Pons (tissue), 1 donor: ENCODE data around the gene FEN1.

Experiments
- DNase-seq: peaks from one replicate; pipeline ENCODE4 v3.0.0-alpha.2; 2016; ENCODE audit warnings: low spot score

FEN1 gene

DNA sequence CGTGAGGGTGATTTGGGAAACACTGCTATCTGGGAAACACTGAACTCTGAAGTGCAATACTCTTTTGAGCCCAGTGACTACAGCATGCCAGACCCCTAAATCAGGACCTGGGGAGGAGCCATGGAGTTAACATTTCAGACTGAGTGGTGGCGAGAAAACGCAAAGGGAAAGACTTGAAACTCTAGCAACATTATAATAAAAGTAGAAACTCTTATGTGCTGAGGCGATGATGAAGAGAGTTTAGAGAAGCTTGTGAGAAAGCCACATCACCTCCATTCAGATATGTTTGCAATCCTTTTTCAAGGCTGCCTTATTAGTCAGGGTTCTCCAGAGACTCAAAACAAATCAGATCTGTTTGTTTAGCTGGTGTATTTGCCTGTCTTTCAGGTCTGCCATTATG, 1.9 kb downstream of the FEN1 start:
- no peak for DNase-seq

DNA sequence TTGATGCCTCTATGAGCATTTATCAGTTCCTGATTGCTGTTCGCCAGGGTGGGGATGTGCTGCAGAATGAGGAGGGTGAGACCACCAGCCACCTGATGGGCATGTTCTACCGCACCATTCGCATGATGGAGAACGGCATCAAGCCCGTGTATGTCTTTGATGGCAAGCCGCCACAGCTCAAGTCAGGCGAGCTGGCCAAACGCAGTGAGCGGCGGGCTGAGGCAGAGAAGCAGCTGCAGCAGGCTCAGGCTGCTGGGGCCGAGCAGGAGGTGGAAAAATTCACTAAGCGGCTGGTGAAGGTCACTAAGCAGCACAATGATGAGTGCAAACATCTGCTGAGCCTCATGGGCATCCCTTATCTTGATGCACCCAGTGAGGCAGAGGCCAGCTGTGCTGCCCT, 2.7 kb downstream of the FEN1 start:
- no peak for DNase-seq

DNA sequence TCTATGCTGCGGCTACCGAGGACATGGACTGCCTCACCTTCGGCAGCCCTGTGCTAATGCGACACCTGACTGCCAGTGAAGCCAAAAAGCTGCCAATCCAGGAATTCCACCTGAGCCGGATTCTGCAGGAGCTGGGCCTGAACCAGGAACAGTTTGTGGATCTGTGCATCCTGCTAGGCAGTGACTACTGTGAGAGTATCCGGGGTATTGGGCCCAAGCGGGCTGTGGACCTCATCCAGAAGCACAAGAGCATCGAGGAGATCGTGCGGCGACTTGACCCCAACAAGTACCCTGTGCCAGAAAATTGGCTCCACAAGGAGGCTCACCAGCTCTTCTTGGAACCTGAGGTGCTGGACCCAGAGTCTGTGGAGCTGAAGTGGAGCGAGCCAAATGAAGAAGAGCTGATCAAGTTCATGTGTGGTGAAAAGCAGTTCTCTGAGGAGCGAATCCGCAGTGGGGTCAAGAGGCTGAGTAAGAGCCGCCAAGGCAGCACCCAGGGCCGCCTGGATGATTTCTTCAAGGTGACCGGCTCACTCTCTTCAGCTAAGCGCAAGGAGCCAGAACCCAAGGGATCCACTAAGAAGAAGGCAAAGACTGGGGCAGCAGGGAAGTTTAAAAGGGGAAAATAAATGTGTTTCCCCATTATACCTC, 3.3 kb downstream of the FEN1 start:
- DNase-seq = no peak

DNA sequence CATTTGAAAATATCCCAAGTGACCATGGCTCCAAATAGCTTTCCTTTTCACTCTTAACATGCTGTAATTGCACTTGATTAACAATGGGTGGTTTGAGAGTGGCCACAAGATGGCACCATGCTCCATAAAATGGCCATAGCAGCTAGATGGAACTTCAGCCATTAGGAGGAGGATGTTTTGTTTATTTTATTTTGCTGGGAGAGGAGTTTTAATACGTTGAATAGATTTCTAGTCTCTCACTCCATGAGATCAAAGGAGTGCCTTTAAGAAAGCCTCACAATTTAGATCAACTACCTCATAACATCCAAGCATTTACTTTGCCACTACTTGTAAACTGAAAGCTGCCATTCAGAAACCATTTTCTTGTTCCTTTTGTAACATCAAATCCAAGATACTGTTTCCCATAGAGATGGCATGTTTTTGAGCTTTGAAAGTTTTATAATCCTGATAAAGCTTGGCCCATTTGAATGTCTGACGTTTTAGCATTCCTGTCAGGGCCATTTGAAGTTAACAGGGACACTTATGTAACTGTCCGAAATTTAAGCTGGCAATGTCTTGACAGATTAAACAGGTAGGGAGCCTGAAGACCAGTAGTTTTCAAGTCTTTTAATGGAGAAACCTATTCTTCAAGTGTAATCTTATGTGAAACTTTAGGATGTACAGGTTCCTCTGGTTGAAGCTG, 4.7 kb downstream of the FEN1 start:
- peak; percentile 96 for DNase-seq

DNA sequence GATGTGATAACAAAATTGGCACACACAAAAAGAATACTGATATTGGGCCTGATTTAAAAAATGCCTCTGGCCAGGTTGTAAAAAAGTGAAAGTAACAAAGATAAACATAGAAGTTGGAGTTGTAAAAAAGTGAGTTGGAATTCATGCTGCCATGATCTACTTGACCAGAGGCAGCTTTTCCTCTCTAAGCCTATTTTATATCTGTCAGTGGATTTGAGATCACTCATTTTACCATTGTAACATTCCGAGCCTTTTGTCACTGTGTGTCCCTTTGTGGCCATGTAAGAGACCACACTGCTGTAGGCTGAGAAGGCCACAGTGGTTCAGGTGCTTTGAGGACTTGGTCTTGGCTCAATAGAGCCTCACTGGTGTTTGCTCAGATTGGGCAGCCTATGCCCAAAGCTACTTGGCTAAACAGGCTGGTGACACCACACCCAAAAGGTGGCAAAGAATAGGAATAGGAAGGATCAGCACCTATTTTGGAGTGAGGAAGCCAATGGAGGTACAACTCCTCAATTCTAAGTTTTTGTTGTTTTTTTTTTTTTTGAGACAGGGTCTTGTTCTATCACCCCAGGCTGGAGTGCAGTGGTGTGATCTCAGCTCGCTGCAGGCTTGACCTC, 7.1 kb downstream of the FEN1 start:
- DNase-seq = no peak

DNA sequence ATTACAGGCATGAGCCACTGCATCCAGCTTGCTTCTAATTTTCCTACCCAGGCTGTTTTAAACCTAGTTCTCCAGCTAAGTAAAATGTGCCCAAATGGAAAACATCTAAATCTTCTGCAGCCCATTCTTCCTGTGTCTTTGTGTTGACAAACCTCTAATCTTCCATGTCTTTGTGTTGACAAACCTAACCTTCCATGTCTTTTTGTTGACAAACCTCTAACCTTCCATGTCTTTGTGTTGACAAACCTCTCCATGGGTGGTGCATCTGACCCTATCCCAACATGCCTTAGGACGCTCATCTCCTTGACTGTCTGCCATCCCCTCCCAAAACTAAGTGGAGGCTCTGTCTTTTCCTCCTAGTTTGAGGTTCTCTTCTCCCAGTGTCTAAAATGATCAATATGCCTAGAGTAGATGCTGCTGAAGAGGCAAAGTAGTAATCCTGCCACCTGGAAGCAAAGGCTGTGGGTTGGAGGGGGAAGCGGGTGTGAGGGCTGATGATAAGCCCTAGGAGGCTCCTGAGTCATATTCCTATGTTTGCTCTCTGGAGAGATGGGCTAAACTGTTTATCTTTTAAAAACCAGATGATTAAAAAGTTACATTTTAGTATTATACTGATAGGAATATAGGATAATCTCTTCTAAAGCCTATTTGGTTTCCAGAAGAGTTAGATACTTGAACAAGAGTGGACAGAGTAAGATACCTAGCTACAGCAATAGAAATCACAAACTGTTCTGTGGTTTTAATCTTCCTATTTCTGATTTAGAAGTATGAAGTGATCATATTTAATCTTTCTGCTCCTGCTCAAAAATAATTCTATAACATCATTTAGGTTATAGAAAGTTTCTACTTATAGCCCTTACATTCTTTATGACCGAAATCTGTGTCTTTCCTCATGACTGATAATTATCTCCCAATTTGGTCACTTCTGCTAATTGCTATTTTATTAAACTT, 7.9 kb downstream of the FEN1 start:
- DNase-seq = no peak

DNA sequence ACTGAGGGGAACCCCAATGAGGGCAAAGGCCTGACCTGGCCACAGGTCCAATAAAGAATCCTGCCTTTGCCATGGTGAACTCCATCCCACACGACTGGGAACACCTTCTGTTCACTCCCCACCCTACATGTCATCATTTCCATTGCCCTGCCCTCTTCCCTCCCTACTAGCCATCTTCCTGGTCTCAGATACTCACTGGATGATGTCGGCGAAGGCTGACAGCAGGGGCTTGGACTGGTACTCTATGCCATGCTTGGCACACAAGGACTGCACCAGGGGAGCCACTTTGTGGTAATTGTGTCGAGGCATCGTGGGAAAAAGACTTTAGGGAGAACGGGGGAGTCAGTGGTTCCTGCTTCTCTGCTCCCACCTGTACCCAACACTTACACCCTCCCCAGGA, 9.9 kb downstream of the FEN1 start:
- DNase-seq = no peak

DNA sequence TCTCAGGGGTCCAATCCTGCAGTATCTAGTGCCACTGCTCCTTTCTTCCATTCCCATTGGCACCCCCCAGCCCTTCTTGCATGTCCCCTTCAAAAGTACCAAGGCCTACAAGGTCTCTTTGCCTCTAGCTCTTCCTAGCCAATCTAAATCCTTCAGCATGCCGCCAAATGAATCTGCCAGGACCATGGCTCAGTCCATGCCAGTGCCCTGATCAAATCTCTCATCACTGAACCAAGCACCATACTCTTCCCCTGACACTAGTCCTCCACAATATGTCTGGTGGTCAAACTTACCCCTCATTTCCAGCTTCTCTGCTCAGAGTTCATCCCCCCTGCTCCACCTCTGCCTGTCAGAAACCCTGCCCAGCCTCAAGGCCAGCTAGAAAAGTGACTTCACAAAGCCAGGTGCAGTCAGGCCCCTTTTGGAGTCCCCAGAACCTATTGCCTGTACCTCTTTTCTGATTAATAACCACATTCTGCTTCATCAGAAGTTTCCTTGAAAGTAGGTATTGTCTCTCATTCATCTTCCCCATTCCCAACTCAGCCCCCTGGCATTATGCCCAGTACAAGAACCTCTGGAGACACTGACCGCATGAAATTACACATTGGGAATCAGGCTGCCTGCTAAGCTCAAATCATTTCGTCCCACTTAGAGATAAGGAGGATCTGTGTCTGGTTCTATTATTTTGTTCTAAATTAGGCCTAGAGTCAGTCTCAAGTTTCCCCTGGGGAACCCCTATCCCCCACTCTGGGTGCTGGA, 11.4 kb downstream of the FEN1 start:
- DNase-seq = no peak

DNA sequence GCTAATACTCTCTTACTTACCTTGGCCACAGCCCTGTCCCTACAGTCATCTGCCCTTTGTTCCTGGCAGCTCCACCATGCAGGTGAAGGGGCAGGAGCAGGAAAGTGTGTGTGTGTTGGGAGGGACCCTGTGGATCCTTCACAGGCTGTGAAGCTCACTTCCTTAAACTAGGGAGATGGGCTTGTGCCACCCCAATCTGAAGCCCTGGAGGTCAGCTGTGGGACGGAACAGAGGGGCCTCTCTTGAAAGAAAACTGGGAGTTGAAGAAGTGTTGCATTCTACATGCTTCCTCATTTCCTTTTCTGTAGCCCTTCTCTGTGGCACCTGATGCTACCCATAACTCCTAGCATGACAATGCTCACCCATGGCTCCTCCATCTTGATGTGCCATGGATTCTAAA, 12.4 kb downstream of the FEN1 start:
- DNase-seq = no peak

DNA sequence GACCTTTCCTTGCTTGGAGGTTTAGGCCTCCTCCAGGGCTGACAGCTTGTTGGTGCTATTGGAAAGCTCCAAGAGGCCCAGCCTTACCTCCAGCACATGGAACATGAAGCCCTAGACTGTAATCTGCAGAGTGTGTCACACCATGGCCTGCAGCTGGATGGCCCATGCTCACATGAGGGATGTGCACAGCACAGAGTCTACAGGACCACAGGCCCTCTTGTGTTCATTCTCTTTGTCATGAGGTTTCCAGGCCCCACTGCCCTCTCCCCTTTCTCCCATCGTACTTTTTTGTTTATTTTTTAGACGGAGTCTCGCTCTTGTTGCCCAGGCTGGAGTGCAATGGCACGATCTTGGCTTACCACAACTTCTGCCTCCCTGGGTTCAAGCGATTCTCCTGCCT, 14.1 kb downstream of the FEN1 start:
- DNase-seq = no peak

DNA sequence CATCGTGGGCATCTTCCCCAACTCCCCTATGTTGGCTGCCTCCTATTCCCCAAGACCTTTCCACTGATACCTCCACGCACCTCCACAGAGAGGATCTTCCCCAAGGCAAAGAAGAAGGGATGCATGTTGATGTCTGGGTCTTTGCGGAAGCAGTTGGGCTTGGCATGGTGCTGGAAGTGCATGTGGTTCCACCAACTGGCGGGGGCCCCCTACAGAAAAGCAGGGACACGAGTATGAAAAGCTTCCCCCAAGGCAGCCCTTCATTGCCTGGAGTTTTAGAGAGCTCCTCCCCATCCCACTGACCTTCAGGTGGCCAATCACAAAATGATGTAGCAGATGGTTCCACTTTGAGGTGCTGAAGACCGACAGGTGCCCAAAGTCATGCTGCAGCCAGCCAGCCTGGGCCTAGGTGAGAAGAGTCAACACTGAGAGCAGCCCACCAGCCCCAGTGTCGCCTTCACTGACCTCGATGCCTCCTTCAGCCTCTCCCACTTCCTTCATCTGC, 18.0 kb downstream of the FEN1 start:
- DNase-seq = no peak

DNA sequence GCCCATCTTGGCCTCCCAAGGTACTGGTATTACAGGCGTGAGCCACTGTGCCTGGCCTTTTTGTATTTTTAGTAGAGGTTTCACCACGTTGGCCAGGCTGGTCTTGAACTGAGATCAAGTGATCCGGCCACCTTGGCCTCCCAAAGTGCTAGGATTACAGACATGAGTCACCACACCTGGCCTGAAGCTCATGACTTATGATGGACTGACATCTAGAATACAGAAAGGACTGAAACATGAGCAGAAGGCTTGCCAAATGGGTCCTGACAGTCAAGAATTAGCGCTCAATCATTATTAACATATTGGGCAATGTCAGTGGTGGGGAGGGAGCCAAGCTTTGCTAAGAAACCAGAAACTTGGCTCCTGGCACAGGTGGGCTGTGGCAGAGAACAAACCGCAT, 19.1 kb downstream of the FEN1 start:
- no peak for DNase-seq

DNA sequence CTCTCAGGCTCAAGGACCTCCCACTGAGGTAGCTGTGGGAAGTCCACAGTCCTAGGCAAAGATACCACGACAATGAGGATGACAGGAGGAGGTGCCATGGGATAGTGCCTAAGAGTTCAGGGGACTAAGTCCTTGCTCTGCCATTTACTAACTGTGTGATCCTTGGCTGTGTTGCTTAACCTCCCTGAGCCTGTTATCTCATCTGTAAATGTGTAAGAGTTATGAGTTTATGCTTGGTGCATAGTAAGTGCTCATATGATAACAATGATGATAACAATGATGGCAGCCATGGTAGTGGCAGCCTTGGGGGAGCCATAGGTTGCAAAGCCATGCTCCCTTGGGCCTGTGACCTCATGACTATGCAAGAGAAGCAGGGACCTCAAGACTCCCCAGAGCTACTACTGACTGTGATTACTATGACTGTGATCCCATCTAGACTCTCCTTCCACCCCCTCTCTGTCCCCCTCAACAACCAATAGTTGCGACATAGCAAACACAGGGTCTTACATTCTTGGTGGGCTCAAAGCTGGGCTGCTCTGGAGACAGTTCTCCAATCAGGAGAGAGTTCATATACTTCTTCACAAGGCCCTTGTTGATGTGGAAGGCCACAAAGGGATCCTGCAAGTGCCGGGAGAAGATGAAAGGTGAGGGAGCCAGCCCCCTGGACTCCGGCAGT, 20.2 kb downstream of the FEN1 start:
- no peak for DNase-seq

DNA sequence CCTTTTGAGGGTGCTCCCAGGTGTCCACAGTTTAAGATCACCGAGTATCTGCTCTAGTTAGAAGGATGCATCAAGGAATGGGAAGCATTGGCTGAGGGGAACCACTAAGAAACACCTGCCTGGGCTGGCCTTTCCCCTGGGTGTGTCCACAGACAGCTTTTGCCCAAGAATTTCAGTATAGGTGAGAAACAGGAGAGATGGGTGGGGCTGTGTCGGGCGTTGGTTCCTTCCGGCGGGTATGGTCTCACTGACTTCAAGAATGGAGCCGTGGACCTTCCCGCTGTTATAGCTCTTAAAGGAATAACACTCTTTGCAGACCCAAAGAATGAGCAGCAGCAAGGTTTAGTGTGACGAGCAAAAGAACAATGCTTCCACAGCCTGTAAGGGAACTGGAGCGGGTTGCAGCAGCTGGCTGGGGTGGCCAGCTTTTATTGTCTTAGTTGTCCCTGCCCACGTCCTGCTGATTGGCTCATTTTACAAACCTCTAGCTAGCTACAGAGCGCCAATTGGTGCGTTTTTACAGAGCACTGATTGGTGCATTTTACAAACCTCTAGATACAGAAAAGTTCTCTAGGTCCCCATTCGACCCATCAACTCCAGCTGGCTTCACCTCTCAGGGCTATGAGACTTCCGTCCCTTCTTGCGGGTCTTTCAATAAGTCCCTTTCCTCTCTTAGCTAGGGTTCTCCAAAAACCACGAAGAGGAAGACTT, 21.7 kb downstream of the FEN1 start:
- peak; percentile 86 for DNase-seq

DNA sequence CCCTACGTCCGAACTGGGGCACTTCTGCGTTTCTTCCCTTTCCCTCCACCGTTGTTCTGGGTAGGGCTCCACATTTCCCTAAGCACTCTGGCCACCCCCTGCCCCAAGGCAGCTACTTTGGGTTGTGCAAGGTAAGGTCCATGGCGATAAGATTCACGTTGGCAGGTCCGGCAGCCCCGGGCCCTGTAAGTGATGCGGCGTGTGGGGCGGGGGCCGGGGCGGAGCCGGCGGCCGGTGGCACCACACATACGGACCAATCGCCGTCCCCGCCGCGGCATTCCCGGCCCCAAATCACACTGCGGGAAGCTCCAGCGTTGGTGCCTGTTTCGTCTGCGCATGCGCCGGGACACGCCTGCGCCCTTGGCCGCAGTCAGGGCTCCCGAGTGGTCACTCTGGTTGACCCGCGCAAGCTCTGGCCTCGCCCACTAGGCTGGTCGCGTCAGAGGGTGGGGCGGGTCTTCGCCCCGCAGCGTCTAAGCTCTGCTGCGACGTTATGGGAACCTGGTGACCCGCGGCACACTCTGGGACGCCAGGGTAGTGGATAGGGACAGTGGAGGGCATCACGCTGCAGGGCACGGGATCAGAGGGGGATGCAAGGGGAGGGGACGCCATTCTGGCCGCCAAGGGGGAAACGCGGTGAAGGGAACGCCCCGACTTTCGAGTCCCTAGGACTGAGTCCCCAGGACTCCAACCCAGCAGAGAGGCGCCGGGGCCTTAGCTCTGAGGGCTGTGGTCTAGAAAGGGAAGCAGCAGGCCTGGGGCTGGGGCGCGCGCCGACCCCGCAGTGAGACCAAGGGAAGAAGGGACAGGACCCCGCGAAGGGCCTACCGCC, 22.5 kb downstream of the FEN1 start:
- DNase-seq = peak; percentile 98

DNA sequence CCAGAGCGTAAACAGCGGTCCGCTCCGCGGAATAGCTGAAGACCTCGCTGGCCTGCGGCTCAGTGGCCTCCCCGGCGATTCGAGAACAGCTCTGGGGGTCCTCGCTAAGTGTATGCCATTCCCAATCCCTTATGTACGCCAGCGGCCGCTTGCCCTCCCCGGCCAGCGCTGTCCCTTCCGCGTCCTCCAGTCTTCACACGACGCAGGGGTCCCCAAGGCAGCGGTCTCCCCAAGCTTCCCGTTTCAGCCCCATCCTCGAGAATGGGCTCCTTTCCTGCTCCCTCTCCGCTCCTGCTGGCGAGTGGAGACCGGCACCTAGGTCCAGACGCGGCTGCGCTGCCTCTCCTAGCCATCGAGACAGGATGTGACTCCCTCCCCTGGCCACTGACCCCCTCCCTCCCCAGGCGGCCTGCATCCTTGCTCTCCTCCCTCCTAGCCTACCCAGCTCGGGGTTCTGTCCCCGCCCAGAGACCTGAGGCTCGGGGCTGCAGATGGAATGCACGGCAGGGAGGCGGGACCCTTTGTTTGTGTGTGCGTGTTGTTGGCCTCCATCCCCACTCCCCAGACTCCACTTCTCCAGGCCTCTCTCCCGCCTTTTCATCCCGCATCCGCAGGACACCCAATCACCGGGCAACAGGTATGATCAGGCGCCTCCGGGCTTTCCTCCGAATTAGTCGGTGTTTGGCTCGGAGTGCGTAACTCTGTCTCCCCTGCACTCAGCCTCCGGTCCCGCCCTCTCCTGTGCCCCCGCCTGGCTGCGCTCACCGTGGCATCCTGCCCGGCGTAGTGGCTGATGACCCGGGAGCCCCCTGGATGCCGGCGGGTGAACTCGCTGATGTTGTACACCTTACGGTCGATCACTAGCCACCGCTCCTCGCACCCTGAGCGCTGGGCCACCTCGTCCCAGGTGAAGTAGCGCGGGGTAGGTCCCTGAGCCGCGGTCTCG, 23.4 kb downstream of the FEN1 start:
- no peak for DNase-seq

DNA sequence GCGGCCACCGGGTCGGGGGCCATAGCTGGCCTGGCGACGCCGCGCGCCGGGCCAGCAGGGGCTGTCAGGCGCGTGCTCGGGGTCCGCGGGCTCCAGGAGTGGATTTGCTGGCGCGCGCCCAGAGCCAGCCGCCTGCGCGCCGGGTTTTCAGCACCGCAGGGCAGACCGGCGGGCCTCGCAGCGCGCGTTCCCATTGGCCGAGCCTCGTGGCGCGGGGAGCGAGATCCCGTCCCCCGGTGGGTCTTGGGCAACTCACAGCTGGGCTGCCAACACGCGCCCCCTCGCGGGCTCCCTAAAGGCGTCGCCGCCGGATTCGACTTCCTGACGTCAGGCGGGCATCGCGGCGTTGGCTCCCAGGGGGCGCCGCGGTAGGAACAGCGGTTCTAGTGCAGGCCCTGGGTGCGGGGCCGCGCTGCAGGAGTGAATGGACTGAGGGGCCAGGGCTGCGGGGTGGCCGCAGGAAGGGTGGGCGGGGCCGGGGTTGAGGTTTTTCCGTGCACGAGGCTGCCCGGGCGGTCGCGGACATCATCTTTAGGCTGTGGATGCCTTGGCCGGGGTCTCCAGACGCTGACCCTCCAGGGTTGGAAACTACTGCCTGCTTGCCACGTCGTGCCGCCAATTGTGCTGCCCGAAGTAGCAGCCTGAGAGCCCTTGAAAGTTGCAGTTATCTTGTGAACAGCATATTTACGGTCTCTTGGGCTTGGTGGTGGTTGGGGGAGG, 24.2 kb downstream of the FEN1 start, which contains the start of gene FADS1:
Gene FADS1, minus strand, starts transcription at position 268 of the 720 bp plus-strand sequence. Its CDS starts 74 bp downstream, at position 194.
- DNase-seq = peak; percentile 91
